ENCODE results near the gene KLHL7.
"Not testable (repeated sequence)": the region's sequence is repeated elsewhere in the genome, so short reads cannot be mapped to it uniquely, and the experiment has no call there.

Gene KLHL7

DNA sequence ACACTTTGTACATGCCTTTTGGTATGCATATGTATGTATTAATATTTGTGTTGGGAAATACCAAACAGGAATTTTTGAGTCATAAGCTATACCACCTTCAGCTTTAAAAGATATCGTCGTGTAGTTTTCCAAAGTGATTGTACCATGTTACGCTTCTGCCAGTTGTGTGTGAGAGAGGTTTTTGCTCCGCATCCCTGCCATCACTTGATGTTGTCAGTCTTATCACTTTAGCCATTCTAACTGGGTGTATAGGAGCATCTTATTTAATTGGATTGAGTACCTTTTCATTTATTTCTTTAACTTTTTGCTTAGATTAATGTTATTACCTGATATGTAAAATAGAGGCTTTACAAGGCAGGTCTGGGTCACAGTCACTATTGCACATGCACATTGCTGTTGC is 3.4 kb downstream of the KLHL7 start:
- DNase-seq: no peak

DNA sequence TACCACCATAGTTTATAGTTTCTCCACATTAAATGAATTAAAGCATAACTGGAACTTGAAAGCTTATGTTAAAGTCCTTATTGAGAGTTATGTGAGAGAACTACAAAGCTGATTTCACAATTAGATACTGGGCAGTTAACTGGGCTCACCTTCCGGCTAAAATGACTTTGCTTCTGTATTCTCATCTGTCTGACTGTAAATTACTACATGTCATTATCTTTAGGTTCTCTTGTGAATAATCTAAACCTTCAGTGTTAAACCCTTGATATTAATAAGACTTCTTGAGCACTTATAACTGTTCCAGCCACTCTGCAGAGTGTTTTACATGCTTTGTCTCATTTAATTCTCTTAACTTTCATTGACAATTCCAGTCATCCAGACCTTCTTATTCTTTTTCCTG is 3.9 kb downstream of the KLHL7 start:
- no peak for DNase-seq

DNA sequence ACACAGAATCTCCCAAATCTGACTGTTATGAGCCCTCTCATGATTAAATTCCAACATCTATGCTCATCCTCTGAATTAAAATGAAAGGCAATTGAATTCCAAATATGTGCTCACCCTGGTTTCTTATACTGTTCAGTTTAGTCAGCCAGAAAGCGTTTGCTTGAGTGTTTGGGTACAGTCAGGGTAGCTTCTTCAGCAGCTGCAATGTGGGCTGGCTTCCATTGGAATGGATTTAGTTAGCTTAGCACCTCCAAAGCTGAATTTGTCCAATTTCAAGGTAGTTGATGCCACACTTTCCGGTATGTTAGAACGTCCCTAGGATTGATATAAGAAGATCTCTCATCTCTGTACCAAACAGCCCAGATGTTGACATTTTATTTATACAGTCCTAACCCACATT is 9.3 kb downstream of the KLHL7 start:
- no peak for DNase-seq

DNA sequence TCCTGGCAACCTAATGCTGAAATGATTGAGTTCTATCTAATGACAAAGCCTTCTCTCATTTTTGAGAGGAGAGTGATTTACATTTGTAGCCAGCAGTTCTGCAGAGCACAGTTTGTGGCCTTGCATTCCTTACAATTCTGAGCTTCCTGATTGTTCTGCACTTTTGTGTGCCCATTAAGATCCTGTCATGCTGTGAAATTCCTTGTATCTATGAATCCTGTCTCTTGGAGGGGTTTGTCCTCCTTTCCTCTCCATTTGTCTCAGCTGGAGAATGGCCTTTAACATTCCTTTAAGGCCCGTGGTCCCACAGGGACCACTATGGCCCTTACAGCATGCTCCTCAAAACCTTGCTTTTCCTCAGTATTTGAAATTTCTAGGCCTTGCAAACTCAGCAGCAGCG is 10.4 kb downstream of the KLHL7 start:
- no peak for DNase-seq

DNA sequence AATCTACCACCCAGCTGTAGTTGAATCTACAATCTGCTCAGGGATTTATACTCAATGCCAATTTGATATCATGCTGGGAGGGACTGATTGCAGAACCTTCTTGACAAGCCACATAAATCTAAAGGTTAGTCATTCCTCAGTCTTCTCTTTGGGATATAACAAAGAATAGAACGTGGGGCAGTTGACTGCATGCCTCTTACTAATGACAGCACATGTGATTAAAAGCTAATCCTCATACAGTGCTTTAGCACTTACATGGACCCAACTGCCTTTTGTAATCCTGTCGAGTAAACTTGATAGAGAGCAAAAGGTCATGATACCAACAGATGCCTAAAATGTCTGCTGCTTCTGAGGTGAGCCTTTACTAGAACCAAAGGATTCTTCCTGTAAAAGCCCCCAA is 12.3 kb downstream of the KLHL7 start:
- no peak for DNase-seq

DNA sequence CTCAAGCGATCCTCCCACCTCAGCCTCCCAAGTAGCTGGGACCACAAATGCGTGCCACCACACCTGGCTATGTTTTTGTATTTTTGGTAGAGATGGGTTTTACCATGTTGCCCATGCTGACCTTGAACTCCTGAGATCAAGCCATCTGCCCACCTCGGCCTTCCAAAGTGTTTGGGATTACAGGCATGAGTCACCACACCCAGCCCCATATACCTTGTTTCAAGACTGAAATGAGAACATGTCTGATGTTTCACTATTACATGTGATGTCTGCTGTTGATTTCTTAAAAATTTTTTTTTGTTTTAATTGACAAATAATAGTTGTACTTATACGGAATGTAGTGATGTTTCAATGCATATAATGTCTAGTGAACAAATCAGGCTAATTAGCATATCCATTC is 14.5 kb downstream of the KLHL7 start:
- DNase-seq: no peak

DNA sequence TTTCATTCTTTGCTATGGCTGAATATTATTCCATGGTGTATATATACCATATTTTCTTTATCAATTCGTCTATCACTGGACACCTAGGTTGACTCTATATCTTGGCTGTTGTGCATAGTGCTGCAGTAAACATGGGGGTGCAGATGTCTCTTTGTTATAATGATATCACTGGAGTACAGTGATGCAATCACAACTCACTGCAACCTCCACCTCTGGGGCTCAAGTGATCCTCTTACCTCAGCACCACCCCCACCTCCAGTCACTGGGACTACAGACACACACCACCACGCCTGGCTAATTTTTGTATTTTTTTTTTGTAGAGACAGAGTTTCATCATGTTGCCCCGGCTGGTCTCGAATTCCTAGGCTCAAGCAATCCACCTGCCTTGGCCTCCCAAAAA is 15.6 kb downstream of the KLHL7 start:
- DNase-seq: no peak

DNA sequence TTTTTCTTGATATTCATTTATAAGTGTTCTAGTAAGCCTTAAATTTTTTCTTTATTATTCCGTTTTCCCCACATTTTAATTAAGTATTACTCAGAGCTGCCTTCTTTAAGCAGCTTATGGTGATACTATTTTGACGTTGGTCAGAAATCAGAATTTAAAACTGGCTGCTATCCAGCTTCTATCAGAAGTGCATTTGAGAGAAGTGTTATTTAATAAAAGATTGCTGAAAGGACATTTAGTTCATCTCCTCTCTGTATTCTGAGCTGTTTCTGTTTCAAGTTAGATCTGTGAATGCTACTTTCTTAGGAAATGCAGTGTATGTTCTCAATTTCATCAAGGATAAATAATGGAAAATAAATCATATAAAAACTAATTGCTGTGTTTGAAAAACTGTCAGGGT is 17.4 kb downstream of the KLHL7 start:
- DNase-seq: no peak

DNA sequence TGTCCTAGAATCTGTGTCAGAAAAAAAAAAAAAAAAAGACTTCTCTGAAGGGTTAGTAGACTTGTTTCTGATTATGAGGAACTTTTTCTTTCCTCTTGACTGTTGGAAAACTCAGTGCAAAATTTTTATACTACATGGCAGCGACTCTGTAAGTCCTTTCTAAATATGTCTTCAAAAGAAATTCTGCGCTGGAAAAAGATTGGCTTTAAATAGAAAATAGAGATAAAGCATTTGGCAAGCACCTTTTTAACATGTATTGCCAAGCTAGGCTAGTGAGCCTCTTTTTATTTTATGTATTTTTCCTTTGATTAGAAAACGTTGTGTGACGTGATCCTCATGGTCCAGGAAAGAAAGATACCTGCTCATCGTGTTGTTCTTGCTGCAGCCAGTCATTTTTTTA is 17.9 kb downstream of the KLHL7 start:
- DNase-seq: no peak

DNA sequence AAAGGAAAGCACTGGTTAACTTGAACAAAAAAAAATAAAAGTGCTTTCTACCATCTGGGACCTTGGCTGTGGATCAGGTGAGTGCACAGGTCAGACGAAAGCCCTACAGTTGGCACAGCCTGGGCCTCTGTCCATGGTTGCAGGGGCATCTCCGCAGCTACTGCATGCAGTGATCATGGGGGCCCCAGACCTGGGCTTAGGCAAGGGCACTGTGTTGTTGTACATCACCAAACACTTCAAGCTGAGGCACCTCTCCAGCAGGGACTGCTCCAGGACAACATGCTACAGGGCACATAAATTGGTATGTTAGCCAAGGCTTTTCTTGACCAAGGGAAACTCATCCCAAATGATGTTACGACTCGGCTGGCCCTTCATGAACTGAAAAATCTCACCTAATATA is 23.5 kb downstream of the KLHL7 start:
- no peak for DNase-seq

DNA sequence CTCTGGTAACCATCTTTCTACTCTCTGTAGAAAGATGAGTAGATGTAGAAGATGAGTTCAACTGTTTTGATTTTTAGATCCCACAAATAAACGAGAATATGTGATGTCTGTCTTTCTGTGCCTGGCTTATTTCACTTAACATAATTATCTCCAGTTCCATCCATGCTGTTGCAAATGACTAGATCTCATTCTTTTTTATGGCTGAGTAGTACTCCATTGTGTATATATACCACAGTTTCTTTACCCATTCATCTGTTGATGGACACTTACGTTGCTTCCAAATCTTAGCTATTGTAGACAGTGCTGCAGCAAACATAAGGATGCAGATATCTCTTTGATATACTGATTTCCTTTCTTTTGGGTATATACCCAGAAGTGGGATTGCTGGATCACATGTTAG is 26.2 kb downstream of the KLHL7 start:
- not testable (repeated sequence) for DNase-seq

DNA sequence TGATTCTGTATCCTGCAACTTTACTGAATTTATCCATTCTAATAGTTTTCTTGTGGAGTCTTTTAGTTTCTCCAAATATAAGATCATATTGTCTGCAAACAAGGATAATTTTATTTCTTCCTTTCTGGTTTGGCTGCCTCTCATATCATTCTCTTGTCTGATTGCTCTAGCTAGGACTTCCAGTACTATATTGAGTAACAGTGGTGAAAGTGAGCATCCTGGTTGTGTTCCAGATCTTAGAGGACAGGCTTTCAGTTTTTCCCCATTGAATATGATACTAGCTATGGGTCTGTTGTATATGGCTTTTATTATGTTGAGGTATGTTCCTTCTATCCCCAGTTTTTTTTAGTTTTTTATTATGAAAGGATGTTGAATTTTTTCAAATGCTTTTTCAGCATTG is 28.2 kb downstream of the KLHL7 start:
- no peak for DNase-seq

DNA sequence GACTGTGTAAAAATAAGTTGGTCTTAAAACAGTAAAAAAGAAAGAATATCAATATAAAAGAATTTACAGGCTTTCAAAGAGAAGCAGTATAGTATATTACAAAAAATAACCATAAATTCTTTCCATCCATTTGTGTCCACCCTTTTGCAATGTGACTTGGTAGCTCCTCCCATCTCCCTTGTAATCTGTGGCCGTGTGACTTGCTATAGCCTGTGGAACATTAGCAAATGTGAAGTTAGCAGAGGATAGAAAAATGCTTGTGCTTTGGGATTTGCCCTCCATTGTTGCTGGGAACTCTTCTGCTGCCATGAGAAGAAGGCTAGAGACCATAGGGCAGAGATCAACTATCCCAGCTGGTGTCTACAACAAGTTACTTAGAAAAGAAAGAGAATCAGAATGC is 30.2 kb downstream of the KLHL7 start:
- DNase-seq: no peak

DNA sequence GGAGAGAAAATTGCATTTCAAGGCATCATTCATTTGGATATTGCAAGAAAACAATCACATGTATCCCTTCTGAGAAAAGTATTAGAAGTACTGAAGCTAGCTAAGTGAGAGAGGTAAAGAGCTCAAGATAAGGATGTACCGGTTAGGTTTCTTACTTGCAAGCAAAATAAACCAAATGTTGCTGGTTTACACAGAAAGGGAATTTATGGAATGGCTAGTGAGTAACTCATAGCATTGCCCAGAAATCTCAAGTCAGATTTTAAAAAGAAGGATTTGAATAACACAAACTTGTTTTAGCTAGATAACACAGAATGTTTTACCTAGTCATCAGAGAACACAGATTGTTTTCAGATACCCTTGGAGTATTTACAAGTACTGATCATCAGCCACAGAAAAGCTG is 30.6 kb downstream of the KLHL7 start:
- no peak for DNase-seq

DNA sequence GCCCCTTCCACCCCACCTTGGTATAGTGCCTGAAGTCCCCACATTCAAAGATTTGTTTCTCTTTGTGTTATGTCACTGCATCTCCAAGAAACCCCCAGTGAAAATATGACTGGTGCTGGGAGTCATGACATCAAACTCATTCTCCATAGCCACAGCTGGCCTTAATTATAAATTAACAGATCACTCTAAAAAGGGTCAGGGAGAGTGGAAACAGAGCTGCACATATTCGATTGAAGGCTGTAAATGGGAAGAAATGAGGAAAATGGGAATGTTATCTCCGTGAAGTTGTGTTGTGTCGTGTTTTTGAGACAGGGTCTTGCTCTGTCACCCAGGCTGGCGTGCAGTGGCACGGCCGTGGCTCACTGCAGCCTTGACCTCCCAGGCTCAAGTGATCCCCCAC is 52.1 kb downstream of the KLHL7 start:
- DNase-seq: no peak

DNA sequence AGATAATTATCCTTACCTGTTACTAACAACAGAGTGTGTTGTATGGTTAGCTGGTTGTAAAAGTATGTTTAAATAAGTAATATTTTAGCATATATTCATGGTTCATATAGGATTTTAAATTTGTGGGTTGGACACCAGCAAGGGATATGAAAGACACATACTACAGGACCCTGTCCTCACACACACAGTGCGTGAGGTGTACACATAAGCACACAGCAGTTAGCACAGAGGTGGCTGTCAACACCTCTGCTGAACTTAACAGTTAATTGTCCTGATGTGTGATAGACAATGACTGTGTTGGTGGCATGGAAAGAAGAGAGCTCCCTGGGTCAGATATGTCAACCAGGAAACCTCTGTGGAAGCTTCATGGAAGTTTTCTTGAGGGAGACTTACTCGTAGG is 53.0 kb downstream of the KLHL7 start:
- DNase-seq: no peak

DNA sequence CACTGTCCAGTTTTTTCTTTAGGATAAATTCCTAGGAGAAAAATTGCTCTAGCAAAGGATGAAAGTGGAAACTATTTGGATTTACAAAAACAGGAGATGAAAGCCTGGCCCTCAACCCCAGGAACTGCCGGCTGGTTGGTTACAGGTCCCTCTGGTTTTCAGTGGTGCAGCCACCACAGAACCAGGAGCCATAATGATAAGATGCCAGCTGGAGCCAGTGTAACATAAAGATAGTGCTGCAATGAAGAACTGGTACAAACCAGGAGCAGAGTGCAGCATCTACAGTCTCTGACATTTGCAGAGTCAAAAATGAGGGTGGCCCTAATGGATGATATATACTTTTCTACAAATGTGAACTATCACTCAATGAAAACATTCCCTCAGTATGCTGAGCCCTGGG is 55.9 kb downstream of the KLHL7 start:
- DNase-seq: no peak

DNA sequence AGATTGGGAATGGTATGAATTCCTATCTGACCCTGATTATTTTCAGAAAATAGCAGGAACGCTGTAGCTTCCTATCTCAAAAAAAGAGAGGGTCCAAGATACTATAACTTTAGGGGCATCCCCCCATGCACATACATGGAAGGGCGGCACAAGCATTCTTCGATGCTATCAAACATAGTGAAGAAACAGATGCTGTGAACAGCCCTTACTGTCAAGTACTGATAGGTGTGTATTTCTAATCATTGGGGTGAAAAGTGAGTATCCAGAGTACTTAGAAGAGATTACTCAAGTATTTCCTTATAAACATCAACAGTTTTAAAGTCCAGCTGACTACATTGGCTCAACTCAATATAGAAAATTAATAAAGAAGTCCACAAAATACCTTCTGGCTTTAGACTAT is 59.3 kb downstream of the KLHL7 start:
- no peak for DNase-seq

DNA sequence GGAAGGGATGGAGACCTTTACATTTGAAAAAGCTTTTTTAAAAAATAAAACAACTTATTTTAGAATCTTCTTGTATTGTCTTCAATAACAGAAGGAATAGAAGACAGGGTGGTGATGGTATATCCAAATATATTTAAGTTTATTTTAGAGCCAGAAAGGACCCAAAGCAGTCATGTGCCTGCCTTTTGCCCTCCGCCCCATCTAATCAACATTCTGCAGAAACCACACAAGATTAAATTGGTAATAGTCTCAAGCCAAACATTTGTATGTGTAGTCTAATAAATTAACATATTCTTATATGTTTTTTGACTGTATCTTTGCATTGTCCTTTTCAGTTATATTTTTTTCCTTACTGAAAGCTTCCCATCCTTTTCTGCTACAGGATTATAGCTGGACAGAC is 59.7 kb downstream of the KLHL7 start:
- DNase-seq: no peak

DNA sequence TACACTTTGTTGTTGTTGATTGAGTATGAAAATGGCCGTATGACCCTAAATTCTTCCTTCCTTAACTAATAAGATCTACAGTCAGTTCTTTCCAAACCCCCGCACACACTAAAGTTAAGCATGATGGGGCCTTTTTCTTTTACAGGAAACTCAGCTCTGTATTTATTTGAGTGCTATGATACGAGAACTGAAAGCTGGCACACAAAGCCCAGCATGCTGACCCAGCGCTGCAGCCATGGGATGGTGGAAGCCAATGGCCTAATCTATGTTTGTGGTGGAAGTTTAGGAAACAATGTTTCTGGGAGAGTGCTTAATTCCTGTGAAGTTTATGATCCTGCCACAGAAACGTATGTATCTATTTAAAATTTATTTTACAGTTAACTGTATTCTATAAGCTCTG is 62.1 kb downstream of the KLHL7 start:
- DNase-seq: no peak

DNA sequence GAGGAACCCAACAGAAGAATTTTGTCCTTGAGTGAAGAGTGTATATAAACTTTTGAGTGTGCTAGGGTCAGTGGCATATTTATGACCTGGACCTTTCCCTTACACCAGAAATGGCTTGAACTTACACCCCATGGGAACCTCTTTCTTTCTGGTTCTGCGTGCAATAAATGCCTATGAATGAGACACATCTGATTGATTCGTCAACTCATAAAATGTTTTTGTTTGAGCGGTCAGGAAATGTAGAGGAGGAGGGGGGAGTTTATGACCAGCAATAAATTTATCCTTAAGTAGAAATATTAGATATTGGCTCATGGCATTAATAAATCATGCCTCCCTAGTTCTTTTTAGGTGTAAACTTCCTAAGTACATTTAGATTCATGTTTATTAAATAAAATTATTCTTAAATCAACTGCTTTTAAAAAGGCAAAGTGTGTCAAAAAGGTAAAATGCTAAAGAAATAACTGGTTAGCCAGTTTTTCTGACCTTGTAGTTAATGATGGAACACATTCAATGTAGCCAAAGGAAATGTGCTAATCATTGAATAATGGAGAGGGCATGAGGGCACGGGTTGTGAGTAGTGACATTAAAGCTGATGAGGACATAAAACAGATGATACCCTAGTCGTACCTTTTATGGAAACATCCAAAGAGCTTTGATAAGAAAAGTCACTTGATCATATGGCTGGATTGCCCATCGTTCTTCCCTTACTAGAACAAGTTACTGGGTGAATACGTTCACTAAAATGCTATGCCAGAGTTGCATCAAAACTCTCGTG is 62.7 kb downstream of the KLHL7 start:
- no peak for DNase-seq

DNA sequence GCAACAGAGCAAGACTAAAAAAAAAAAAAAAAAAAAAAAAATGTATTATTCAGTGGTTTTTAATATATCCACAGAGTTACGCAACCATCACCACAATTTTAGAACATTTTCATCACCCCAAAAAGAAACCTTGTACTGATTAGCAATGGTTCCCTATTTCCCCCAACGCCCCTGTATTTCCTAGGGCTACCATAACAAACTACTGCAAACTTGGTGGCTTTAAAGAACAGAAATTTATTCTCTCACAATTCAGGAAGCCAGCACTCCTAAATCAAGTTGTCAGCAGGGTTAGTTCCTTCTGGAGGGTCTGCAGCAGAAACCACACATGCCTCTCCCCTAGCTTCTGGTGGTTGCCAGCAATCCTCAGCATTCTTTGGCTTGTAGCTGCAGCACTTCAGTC is 70.4 kb downstream of the KLHL7 start:
- DNase-seq: no peak

DNA sequence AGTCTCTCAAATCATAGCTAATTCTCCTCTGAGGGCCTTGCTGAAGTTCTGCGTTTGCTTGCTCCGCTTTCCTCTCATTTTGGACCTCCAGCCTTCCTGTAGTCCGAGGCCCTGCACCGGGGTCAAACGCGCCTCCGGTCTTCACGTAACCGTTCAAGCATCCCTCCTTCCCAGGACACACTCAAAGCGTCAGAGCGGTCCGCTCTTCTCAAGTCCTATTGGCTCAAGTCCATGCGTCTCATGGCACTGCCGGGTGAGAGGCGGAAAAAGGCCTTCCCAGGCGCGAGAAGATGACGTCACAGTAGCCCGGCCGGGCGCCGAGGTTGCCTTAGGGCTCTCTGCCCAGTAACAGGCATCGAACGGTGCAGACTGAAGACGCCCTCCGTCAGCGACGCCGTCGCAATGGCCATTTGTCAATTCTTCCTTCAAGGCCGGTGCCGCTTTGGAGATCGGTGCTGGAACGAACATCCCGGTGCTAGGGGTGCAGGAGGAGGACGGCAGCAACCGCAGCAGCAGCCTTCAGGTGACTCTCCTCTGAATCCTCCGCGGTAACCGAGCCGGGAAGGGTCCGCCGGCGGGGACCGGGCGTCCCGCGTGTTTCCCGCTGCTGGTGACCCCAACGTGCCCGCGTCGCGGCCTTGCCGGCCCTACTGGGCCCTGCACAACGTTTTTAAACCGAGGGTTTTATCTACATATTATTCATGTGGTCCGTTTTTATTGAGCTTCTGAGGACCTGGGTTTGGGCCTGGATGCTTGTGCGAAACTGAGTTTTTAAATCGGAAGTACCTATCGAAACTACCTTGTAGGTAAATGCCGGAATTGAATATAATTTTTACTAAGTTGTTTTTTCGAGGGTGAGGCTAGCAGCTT is 76.3 kb downstream of the KLHL7 start, which contains the start of gene NUP42:
NUP42 (plus strand) TSS at position 365 of the 870 bp plus-strand sequence; CDS start at position 403, 38 bp downstream.
- peak; percentile 87 to 99 (median 92) for DNase-seq

Measured in T-helper 1 cell (primary cell).